Sigmoid colon (tissue), 7 donors: ENCODE measurements around the gene CHRNB4. TPM values are rescaled to one million over a fixed set of nuclear protein-coding genes. Genes with fewer than 3 reads are reported as not detected.
A peak's percentile ranks its signal among the peaks of the same experiment; 100 is the strongest.

Source experiments
- DNase-seq: peaks from one replicate; pipeline ENCODE4 v3.0.0-alpha.2; 2019
- H3K27ac ChIP-seq, 4 donors: fragments of 200-600 bp; sonication (generic); one replicate each; pipeline ENCODE4 v1.5.1; 2016 to 2019; ENCODE audit warnings: mild to moderate bottlenecking in 1 of 4
- H3K27me3 ChIP-seq, 3 donors: fragments of 200-600 bp; sonication (generic); one replicate each; pipeline ENCODE4 v1.5.1; 2019; ENCODE audit warnings: mild to moderate bottlenecking in 1 of 3
- H3K36me3 ChIP-seq, 4 donors: fragments of 200-600 bp; sonication (generic); one replicate each; pipeline ENCODE4 v1.5.1; 2016 to 2019
- H3K4me1 ChIP-seq, 4 donors: fragments of 200-600 bp; sonication (generic); one replicate each; pipeline ENCODE4 v1.5.1; 2017 to 2019
- H3K4me3 ChIP-seq, 4 donors: fragments of 200-600 bp; sonication (generic); one replicate each; pipeline ENCODE4 v1.5.1; 2017 to 2019; ENCODE audit warnings: mild to moderate bottlenecking in 2 of 4, moderate library complexity in 1 of 4
- H3K9me3 ChIP-seq, 4 donors: fragments of 200-600 bp in 3 of 4; sonication (generic) in 3 of 4; one replicate each; pipeline versions ENCODE4 v1.5.1 to v1.6.1; 2013 to 2019
- EP300 ChIP-seq, 4 donors: sonication (generic); formaldehyde crosslinking; IDR thresholded peaks; one replicate each; pipeline ENCODE4 v1.6.1; 2017; ENCODE audit warnings: antibody characterized with exemption in 4 of 4
- POLR2A ChIP-seq, 2 donors: fragments of 450-650 bp; IDR thresholded peaks; one replicate each; pipeline ENCODE4 v1.6.1; 2016; ENCODE audit warnings: antibody characterized with exemption in 2 of 2, mild to moderate bottlenecking in 2 of 2, moderate library complexity in 2 of 2
- POLR2AphosphoS5 ChIP-seq, 4 donors: sonication (generic); formaldehyde crosslinking; IDR thresholded peaks; one replicate each; pipeline ENCODE4 v1.6.1; 2017; ENCODE audit warnings: antibody characterized with exemption in 4 of 4
- WGBS, 2 donors: extraction: QIAGEN DNeasy Blood & Tissue Kit; methylation state at CpG; one replicate each; pipeline ENCODE4 v1.1.7; 2013; 5-methylcytosine and 5-hydroxymethylcytosine counted together
- intact Hi-C: fragments of 100-400 bp; cut with DNase I; formaldehyde crosslinking; loops from one replicate; pipeline ENCODE4 v1.15.1; 2023
- polyA plus RNA-seq, 3 donors: library from polyadenylated mRNA; stranded (reverse); fragments of 200-250 nt; gene quantifications; one replicate each; pipeline ENCODE4 v1.2.3, GENCODE V29; 2013
- total RNA-seq, 4 donors: library from RNA; depleted of rRNA; stranded (reverse); fragments of >200 nt; gene quantifications; one replicate each; pipeline ENCODE4 v1.1.0, GENCODE V29; 2016
- TF ChIP-seq, protein P1 (sequence below), 4 experiments: fragments of 450-650 bp in 3 of 4; fragments of 200-600 bp in 1 of 4; IDR thresholded peaks; one replicate each; pipeline ENCODE4 v1.5.1; 2016 to 2019; ENCODE audit warnings: antibody characterized with exemption in 4 of 4, mild to moderate bottlenecking in 3 of 4, moderate library complexity in 2 of 4
- donor health status: healthy with polysubstance abuse.
- donor health status: Bipolar disorder and iron deficiency.
- donor health status: healthy.

Gene CHRNB4
- total and polyA plus RNA-seq, 7 donors = 0.33 to 2.5 (median 1.4) TPM; not detected in 2

GRCh38 chr15:78673476-78673875 lies 32.5 kb upstream of the CHRNB4 start:
- 61 to 77% methylated on average over 4 of the region's 4 CpGs for WGBS, 2 donors

DNA sequence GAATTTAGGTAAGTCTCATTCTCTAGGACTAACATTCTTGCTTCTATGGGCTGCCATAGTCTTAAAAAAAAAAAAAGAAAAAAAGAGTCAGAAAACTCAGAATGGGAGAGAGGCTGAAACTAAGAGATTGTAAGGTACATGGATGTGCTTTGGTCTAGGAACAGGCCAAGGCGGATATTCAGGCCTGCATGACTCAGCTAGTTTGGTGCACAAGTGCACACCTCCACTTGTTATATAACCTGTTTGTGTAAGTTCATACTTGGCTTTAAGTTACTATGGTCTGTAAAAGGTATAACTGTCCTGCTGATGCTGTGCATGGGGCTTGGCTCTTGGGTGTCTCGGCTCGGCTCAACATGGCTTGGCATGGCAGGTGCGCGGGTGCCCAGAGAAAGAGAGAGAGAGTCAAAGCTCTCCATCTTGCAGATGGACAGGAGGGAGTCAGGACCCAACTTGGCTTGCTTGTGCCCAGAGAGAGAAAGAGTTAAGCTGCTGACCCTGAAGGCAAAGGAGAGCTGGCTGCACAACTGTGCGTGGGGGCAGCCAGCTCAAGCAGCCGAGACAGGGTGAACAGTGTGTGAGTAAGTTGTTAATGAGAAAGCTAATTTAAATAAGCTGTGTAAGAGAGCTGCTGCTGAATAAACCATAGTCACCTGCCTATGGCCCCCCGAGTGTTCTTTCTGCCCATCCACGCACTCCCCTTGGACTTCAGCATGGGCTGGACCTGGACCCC lies 31.4 kb upstream of the CHRNB4 start:
- intact Hi-C loops = no loop called here
- Histone ChIP-seq H3K36me3 (no peaks in the 10 kb centered on the region), H3K27ac (no peak overlapping the region), H3K4me3 (no peak overlapping the region), H3K4me1 (peaks cover 0 to 7% (median 2%) of the 10 kb centered on the region in 4 donors), H3K9me3 (peaks cover 0 to 3% (median 0%) of the 10 kb centered on the region in 4 donors), H3K27me3 (no peaks in the 10 kb centered on the region)
- 91 to 94% methylated on average over 9 of the region's 9 CpGs for WGBS, 2 donors
- TF ChIP-seq EP300 (IDR thresholded peaks at IDR 0.05) = no peak
- TF ChIP-seq, protein P1, sequence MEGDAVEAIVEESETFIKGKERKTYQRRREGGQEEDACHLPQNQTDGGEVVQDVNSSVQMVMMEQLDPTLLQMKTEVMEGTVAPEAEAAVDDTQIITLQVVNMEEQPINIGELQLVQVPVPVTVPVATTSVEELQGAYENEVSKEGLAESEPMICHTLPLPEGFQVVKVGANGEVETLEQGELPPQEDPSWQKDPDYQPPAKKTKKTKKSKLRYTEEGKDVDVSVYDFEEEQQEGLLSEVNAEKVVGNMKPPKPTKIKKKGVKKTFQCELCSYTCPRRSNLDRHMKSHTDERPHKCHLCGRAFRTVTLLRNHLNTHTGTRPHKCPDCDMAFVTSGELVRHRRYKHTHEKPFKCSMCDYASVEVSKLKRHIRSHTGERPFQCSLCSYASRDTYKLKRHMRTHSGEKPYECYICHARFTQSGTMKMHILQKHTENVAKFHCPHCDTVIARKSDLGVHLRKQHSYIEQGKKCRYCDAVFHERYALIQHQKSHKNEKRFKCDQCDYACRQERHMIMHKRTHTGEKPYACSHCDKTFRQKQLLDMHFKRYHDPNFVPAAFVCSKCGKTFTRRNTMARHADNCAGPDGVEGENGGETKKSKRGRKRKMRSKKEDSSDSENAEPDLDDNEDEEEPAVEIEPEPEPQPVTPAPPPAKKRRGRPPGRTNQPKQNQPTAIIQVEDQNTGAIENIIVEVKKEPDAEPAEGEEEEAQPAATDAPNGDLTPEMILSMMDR (IDR thresholded peaks at IDR 0.05) = no peak
- no peak for TF ChIP-seq POLR2A (IDR thresholded peaks at IDR 0.05)
- no peak for TF ChIP-seq POLR2AphosphoS5 (IDR thresholded peaks at IDR 0.05)
- peak; percentile 40 for DNase-seq

More at GRCh38 chr15:78673476-78673875, 32.5 kb upstream of the CHRNB4 start:
- no peaks in the 10 kb centered on the region for H3K27me3 ChIP-seq
- intact Hi-C loops = no loop called here
- H3K9me3 ChIP-seq = peaks cover 0 to 3% (median 0%) of the 10 kb centered on the region in 4 donors
- H3K4me1 ChIP-seq = peaks cover 0 to 7% (median 2%) of the 10 kb centered on the region in 4 donors
- peak; percentile 43 for DNase-seq
- no peak for TF ChIP-seq EP300 (IDR thresholded peaks at IDR 0.05)
- TF ChIP-seq, protein P1 (IDR thresholded peaks at IDR 0.05) = no peak
- TF ChIP-seq POLR2AphosphoS5 (IDR thresholded peaks at IDR 0.05) = no peak
- TF ChIP-seq POLR2A (IDR thresholded peaks at IDR 0.05) = no peak
- H3K4me3 ChIP-seq = no peak overlapping the region
- no peak overlapping the region for H3K27ac ChIP-seq
- no peaks in the 10 kb centered on the region for H3K36me3 ChIP-seq

DNA sequence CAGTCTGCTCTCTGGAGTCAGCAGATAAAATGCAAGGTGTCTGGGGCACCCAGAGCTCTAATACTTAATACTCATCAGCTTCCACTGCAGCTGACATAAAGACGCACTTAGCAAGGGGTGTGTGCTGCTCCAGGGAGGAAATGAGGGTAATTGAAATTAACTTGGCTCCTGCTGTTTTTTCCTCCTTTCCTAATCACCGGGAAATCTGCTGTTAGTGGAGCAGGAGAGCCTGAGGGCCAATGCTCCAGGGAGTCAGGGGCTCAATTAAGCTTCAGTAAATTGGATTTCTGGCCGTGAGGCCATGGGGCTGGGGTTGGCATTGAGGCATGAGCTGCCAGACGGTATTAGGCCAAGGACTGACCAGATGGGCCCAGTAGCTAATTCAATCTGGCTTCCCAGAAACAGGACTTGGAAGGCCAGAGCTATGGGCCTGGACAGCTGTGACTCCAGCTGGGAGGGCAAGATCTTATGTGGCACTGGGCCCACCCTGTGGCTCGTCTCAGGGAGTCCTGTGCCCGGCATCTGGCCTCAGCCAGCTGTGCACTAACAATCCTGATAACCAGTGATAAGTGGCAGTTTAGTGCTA lies 30.7 kb upstream of the CHRNB4 start:
- Histone ChIP-seq H3K4me1 (peaks cover 0 to 7% (median 2%) of the 10 kb centered on the region in 4 donors), H3K27me3 (no peaks in the 10 kb centered on the region), H3K4me3 (no peak overlapping the region), H3K36me3 (no peaks in the 10 kb centered on the region), H3K9me3 (peaks cover 0 to 3% (median 0%) of the 10 kb centered on the region in 4 donors), H3K27ac (no peak overlapping the region)
- no peak for DNase-seq
- intact Hi-C loops = no loop called here
- no peak for TF ChIP-seq EP300 (IDR thresholded peaks at IDR 0.05)
- no peak for TF ChIP-seq POLR2A (IDR thresholded peaks at IDR 0.05)
- no peak for TF ChIP-seq POLR2AphosphoS5 (IDR thresholded peaks at IDR 0.05)
- TF ChIP-seq, protein P1 (IDR thresholded peaks at IDR 0.05) = no peak
- 66 to 74% methylated on average over 6 of the region's 6 CpGs for WGBS, 2 donors

DNA sequence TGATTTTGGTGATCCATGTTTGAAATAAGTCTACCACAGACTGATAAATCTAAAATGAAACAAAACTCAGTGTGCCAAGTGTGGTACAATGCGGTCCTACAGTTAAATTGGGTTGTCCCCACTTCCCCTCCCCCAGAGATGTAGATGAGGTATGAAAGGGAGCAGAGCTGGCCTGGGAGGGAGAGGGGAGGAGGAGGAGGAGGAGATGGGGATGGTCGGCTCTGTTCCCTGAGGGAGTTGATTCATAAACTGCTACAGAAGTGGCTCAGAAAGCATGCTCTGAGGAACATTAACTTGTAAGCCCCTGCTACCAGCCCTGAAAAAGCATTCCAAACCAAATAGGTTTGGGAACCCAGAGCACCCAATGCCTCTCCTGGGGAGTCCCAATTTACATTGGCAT lies 28.0 kb upstream of the CHRNB4 start:
- 46 to 65% methylated on average over 2 of the region's 2 CpGs for WGBS, 2 donors
- intact Hi-C loops = no loop called here
- no peak for TF ChIP-seq POLR2AphosphoS5 (IDR thresholded peaks at IDR 0.05)
- TF ChIP-seq, protein P1 (IDR thresholded peaks at IDR 0.05) = no peak
- no peak for TF ChIP-seq EP300 (IDR thresholded peaks at IDR 0.05)
- TF ChIP-seq POLR2A (IDR thresholded peaks at IDR 0.05) = no peak

More for the DNA sequence above, 28.0 kb upstream of the CHRNB4 start:
- no peak overlapping the region for H3K27ac ChIP-seq
- H3K36me3 ChIP-seq = no peaks in the 10 kb centered on the region
- no peaks in the 10 kb centered on the region for H3K27me3 ChIP-seq
- no peak overlapping the region for H3K4me3 ChIP-seq
- DNase-seq = no peak
- H3K4me1 ChIP-seq = peaks cover 0 to 7% (median 2%) of the 10 kb centered on the region in 4 donors
- peaks cover 0 to 3% (median 0%) of the 10 kb centered on the region in 4 donors for H3K9me3 ChIP-seq
